HepG2 (cell line): Measurements from ENCODE around the gene CDHR4. TPM values are rescaled to one million over a fixed set of nuclear protein-coding genes. Genes with fewer than 3 reads are reported as not detected.

Experiments used
- CAMTA2 ChIP-seq: sonication (generic); formaldehyde crosslinking; IDR thresholded peaks from 2 replicates; pipeline ENCODE4 v1.4.0; 2020; ENCODE audit warnings: mild to moderate bottlenecking, missing genetic modification reagents, borderline replicate concordance
- CEBPB ChIP-seq: IDR thresholded peaks from 2 replicates; pipeline ENCODE4 v1.6.1; 2011; ENCODE audit warnings: low read depth, low read length, improper control_type of control experiment, borderline replicate concordance
- ELF3 ChIP-seq: IDR thresholded peaks from 2 replicates; pipeline ENCODE4 v1.6.1; 2016; ENCODE audit warnings: missing genetic modification reagents, missing compliant biosample characterization
- ETV6 ChIP-seq: sonication (generic); formaldehyde crosslinking; conservative IDR thresholded peaks from 2 replicates; pipeline ENCODE4 v1.4.0; 2020; ENCODE audit warnings: missing genetic modification reagents
- FOXM1 ChIP-seq: sonication (generic); formaldehyde crosslinking; IDR thresholded peaks from 2 replicates; pipeline ENCODE4 v1.5.0; 2020; ENCODE audit warnings: missing genetic modification reagents
- IKZF1 ChIP-seq: fragments of 450-650 bp; IDR thresholded peaks from 2 replicates; pipeline ENCODE4 v1.7.1; 2016
- IKZF4 ChIP-seq: sonication (generic); formaldehyde crosslinking; IDR thresholded peaks from 2 replicates; pipeline ENCODE4 v1.5.1; 2020; ENCODE audit warnings: borderline replicate concordance, mild to moderate bottlenecking, low read depth, missing genetic modification reagents; ENCODE audit errors: not compliant biosample characterization
- JUN ChIP-seq: sonication (generic); formaldehyde crosslinking; IDR thresholded peaks from 2 replicates; pipeline ENCODE4 v1.4.0; 2020; ENCODE audit warnings: mild to moderate bottlenecking, missing genetic modification reagents
- JUNB ChIP-seq: sonication (generic); formaldehyde crosslinking; IDR thresholded peaks from 2 replicates; pipeline ENCODE4 v1.8.0; 2022; ENCODE audit warnings: missing genetic modification reagents, mild to moderate bottlenecking, borderline replicate concordance
- KAT7 ChIP-seq: IDR thresholded peaks from 2 replicates; pipeline ENCODE4 v1.6.1; 2018; ENCODE audit warnings: borderline replicate concordance, missing compliant biosample characterization
- KLF16 ChIP-seq, 2 experiments: sonication (generic) in 1 of 2; formaldehyde crosslinking in 1 of 2; IDR thresholded peaks; 2 replicates each; pipeline versions ENCODE4 v1.6.1 to v1.8.0; 2016 to 2023; ENCODE audit warnings: missing genetic modification reagents in 2 of 2, missing compliant biosample characterization in 1 of 2
- MEF2D ChIP-seq: sonication (generic); formaldehyde crosslinking; IDR thresholded peaks from 2 replicates; pipeline ENCODE4 v1.5.1; 2020; ENCODE audit warnings: mild to moderate bottlenecking, missing genetic modification reagents
- NFE2 ChIP-seq: sonication (generic); formaldehyde crosslinking; IDR thresholded peaks from 2 replicates; pipeline ENCODE4 v1.4.0; 2020; ENCODE audit warnings: missing genetic modification reagents
- PAX8 ChIP-seq: sonication (generic); formaldehyde crosslinking; IDR thresholded peaks from 2 replicates; pipeline ENCODE4 v1.8.0; 2022; ENCODE audit warnings: mild to moderate bottlenecking, missing genetic modification reagents, borderline replicate concordance
- RFX5 ChIP-seq: IDR thresholded peaks from 2 replicates; pipeline ENCODE4 v1.6.1; 2011; ENCODE audit warnings: low read depth, low read length, improper control_type of control experiment
- TRIM24 ChIP-seq: sonication (generic); formaldehyde crosslinking; IDR thresholded peaks from 2 replicates; pipeline ENCODE4 v1.8.0; 2022; ENCODE audit warnings: mild to moderate bottlenecking, missing genetic modification reagents
- ZBTB7B ChIP-seq: sonication (generic); formaldehyde crosslinking; IDR thresholded peaks from 2 replicates; pipeline ENCODE4 v1.4.0; 2020; ENCODE audit warnings: missing genetic modification reagents
- ZNF263 ChIP-seq: sonication (generic); formaldehyde crosslinking; IDR thresholded peaks from 2 replicates; pipeline ENCODE4 v1.4.0; 2020; ENCODE audit warnings: missing genetic modification reagents
- ZNF451 ChIP-seq: sonication (generic); formaldehyde crosslinking; IDR thresholded peaks from 2 replicates; pipeline ENCODE4 v1.5.0; 2020; ENCODE audit warnings: mild to moderate bottlenecking, missing genetic modification reagents
- ZNF556 ChIP-seq: sonication (generic); formaldehyde crosslinking; IDR thresholded peaks from 2 replicates; pipeline ENCODE4 v1.4.0; 2020; ENCODE audit warnings: mild to moderate bottlenecking, missing genetic modification reagents, borderline replicate concordance
- ZNF616 ChIP-seq: sonication (generic); formaldehyde crosslinking; IDR thresholded peaks from 2 replicates; pipeline ENCODE4 v1.5.0; 2020; ENCODE audit warnings: low read depth, mild to moderate bottlenecking, missing genetic modification reagents
- ZNF75D ChIP-seq: sonication (generic); formaldehyde crosslinking; IDR thresholded peaks from 2 replicates; pipeline ENCODE4 v1.8.1; 2023; ENCODE audit warnings: missing genetic modification reagents, mild to moderate bottlenecking, borderline replicate concordance
- polyA plus RNA-seq, 8 experiments: library from polyadenylated mRNA; depleted of rRNA in 3 of 8; stranded (reverse) in 7 of 8; unstranded in 1 of 8; fragments of >200 nt; fragmentation: Illumina TruSeq in 4 of 8; extraction: Trizol in 4 of 8; gene quantifications; 2 replicates each; pipeline versions ENCODE4 v1.2.1 to v1.2.3, GENCODE V29; 2011 to 2016; ENCODE audit warnings: low read depth in 4 of 8, missing spikeins in 1 of 8, mixed read lengths in 1 of 8; ENCODE audit not compliant: insufficient read depth in 1 of 8
- total RNA-seq, 5 experiments: library from RNA; depleted of rRNA; stranded (reverse); fragments of >200 nt; fragmentation: Illumina TruSeq; extraction: Trizol; gene quantifications; 2 replicates each; pipeline ENCODE4 v1.2.3, GENCODE V29; 2016; ENCODE audit warnings: low read depth in 1 of 5
- TF ChIP-seq, protein P1 (sequence below): sonication (generic); formaldehyde crosslinking; IDR thresholded peaks from 2 replicates; pipeline ENCODE4 v1.8.0; 2022; ENCODE audit warnings: missing genetic modification reagents, low read depth, mild to moderate bottlenecking, borderline replicate concordance
- TF ChIP-seq, protein P2 (sequence below): sonication (generic); formaldehyde crosslinking; IDR thresholded peaks from 2 replicates; pipeline ENCODE4 v1.4.0; 2020; ENCODE audit warnings: missing genetic modification reagents, borderline replicate concordance
- TF ChIP-seq, protein P3 (sequence below): sonication (generic); formaldehyde crosslinking; conservative IDR thresholded peaks from 2 replicates; pipeline ENCODE4 v1.4.0; 2020; ENCODE audit warnings: mild to moderate bottlenecking, missing genetic modification reagents, moderate library complexity

The CDHR4 gene
- total and polyA plus RNA-seq, 2 of the 13 experiments (the other 11 are each of a cell fraction or from before 2014, with no cell fraction given): 0.21 TPM; not detected in 1

DNA sequence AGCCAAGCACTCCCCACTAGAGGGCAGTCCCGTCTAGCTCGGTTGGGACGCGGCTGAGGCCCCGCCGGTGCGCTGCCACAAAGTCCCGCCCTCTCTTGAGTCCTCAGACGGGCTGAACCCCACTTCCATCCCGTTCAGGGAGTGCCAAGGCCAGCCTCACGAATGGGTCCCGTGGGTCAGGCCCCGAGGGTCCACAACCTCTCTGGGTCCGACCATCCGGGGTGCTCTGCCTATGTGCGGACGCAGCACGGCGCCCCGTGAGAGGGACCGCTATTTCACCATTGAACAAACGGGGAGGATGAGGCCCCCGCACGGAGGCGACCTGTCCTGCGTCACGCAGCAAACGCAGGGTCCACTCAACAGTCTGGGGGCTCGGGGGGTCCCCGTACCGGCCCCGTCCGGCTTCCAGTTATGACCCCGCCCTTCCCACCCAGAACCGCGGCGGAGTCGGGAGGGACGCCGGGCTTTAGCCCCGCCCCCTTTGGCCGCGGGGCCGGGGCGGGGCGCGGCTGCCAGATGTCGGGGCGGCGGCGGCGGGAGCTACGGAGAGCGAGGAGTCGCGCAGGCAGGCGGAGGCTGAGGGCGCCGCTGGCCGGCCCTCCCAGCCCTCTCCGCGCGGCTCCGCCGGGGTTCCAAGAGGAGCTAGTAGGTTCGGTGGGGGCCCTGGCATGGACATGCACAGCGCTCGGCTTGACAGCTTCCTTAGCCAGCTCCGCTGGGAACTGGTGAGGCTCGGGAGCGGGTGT lies 3.2 kb upstream of the CDHR4 start, which contains the start of gene INKA1 (continued):
- TF ChIP-seq, protein P1, sequence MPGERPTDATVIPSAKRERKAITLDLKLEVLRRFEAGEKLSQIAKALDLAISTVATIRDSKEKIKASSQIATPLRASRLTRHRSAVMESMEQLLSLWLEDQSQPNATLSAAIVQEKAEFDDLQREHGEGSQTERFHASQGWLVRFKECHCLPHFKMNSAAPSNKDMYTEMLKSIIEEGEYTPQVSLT (CRISPR knock-in tag): no peak
- TF ChIP-seq, protein P2, sequence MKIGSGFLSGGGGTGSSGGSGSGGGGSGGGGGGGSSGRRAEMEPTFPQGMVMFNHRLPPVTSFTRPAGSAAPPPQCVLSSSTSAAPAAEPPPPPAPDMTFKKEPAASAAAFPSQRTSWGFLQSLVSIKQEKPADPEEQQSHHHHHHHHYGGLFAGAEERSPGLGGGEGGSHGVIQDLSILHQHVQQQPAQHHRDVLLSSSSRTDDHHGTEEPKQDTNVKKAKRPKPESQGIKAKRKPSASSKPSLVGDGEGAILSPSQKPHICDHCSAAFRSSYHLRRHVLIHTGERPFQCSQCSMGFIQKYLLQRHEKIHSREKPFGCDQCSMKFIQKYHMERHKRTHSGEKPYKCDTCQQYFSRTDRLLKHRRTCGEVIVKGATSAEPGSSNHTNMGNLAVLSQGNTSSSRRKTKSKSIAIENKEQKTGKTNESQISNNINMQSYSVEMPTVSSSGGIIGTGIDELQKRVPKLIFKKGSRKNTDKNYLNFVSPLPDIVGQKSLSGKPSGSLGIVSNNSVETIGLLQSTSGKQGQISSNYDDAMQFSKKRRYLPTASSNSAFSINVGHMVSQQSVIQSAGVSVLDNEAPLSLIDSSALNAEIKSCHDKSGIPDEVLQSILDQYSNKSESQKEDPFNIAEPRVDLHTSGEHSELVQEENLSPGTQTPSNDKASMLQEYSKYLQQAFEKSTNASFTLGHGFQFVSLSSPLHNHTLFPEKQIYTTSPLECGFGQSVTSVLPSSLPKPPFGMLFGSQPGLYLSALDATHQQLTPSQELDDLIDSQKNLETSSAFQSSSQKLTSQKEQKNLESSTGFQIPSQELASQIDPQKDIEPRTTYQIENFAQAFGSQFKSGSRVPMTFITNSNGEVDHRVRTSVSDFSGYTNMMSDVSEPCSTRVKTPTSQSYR (CRISPR knock-in tag): no peak
- TF ChIP-seq RFX5: no peak
- TF ChIP-seq, protein P3, sequence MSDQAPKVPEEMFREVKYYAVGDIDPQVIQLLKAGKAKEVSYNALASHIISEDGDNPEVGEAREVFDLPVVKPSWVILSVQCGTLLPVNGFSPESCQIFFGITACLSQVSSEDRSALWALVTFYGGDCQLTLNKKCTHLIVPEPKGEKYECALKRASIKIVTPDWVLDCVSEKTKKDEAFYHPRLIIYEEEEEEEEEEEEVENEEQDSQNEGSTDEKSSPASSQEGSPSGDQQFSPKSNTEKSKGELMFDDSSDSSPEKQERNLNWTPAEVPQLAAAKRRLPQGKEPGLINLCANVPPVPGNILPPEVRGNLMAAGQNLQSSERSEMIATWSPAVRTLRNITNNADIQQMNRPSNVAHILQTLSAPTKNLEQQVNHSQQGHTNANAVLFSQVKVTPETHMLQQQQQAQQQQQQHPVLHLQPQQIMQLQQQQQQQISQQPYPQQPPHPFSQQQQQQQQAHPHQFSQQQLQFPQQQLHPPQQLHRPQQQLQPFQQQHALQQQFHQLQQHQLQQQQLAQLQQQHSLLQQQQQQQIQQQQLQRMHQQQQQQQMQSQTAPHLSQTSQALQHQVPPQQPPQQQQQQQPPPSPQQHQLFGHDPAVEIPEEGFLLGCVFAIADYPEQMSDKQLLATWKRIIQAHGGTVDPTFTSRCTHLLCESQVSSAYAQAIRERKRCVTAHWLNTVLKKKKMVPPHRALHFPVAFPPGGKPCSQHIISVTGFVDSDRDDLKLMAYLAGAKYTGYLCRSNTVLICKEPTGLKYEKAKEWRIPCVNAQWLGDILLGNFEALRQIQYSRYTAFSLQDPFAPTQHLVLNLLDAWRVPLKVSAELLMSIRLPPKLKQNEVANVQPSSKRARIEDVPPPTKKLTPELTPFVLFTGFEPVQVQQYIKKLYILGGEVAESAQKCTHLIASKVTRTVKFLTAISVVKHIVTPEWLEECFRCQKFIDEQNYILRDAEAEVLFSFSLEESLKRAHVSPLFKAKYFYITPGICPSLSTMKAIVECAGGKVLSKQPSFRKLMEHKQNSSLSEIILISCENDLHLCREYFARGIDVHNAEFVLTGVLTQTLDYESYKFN (CRISPR knock-in tag): 0 out of 2 replicates have a peak, but pooled peaks have one; percentile 7
- TF ChIP-seq ZNF75D: no peak
- TF ChIP-seq ZNF616 (CRISPR knock-in tag): 0 out of 2 replicates have a peak, but pooled peaks have one; percentile 39
- no peak for TF ChIP-seq ZNF556
- no peak for TF ChIP-seq CEBPB
- TF ChIP-seq IKZF1: no peak
- no peak for TF ChIP-seq JUNB (CRISPR knock-in tag)
- no peak for TF ChIP-seq TRIM24 (CRISPR knock-in tag)
- TF ChIP-seq CAMTA2: no peak
- no peak; the same call in 1 of the 2 replicates for TF ChIP-seq ZNF263 (CRISPR knock-in tag)
- TF ChIP-seq ETV6: no peak
- no peak; the same call in none of the 2 replicates for TF ChIP-seq ZBTB7B
- no peak for TF ChIP-seq IKZF4 (CRISPR knock-in tag)
- no peak for TF ChIP-seq NFE2 (CRISPR knock-in tag)
- TF ChIP-seq ZNF451 (CRISPR knock-in tag): peak; percentile 79; the same call in 1 of the 2 replicates
- 0 out of 2 replicates have a peak, but pooled peaks have one; percentile 38 for TF ChIP-seq KAT7
- TF ChIP-seq FOXM1 (CRISPR knock-in tag): no peak
- no peak for TF ChIP-seq PAX8 (CRISPR knock-in tag)
- TF ChIP-seq JUN (CRISPR knock-in tag): no peak
- peak; percentile 49 for TF ChIP-seq ELF3 (CRISPR knock-in tag)
- no peak for TF ChIP-seq KLF16 (CRISPR knock-in tag; IDR thresholded peaks at IDR 0.05)
- peak; percentile 17; the same call in 1 of the 2 replicates for TF ChIP-seq MEF2D
